Ectodermal cell (in vitro differentiated cells): ENCODE results near the gene SLC8A3. TPM values are rescaled to one million over a fixed set of nuclear protein-coding genes. Genes with fewer than 3 reads are reported as not detected.
"Not testable (repeated sequence)": the region's sequence is repeated elsewhere in the genome, so short reads cannot be mapped to it uniquely, and the experiment has no call there.

ENCODE experiments used
- H3K27ac ChIP-seq: 2 replicates; pipeline ENCODE4 v1.7.0; 2013; ENCODE audit warnings: mild to moderate bottlenecking, low read depth, low read length; ENCODE audit not compliant: insufficient read depth, poor library complexity, severe bottlenecking
- H3K27me3 ChIP-seq: 2 replicates; pipeline ENCODE4 v1.7.0; 2013; ENCODE audit warnings: mild to moderate bottlenecking, low read length; ENCODE audit not compliant: insufficient read depth, control insufficient read depth, poor library complexity, severe bottlenecking
- H3K36me3 ChIP-seq: one replicate; pipeline ENCODE4 v1.7.0; 2013; ENCODE audit warnings: low read length; ENCODE audit not compliant: control insufficient read depth, insufficient read depth
- H3K4me1 ChIP-seq: one replicate; pipeline ENCODE4 v1.7.0; 2013; ENCODE audit warnings: low read length; ENCODE audit not compliant: control insufficient read depth, insufficient read depth
- H3K4me3 ChIP-seq: 2 replicates; pipeline ENCODE4 v1.7.0; 2013; ENCODE audit warnings: low read depth, low read length, control low read depth; ENCODE audit not compliant: insufficient read depth
- H3K9me3 ChIP-seq: 2 replicates; pipeline ENCODE4 v1.7.0; 2013; ENCODE audit warnings: mild to moderate bottlenecking, low read length, moderate library complexity; ENCODE audit not compliant: control insufficient read depth
- WGBS, 2 experiments: methylation state at CpG; one replicate each; pipeline ENCODE4 v1.1.7; 2013; ENCODE audit warnings: missing lambda C conversion rate in 2 of 2; 5-methylcytosine and 5-hydroxymethylcytosine counted together
- polyA plus RNA-seq, 4 experiments: library from polyadenylated mRNA; stranded (reverse); fragments of 50-300 nt; gene quantifications; one replicate each; pipeline ENCODE4 v1.2.3, GENCODE V29; 2013

Gene SLC8A3
- polyA plus RNA-seq (2013, experiment 1 of 4) = 1.6 TPM
- 1.0 TPM for polyA plus RNA-seq (2013, experiment 2 of 4)
- 1.9 TPM for polyA plus RNA-seq (2013, experiment 3 of 4)
- 1.9 TPM for polyA plus RNA-seq (2013, experiment 4 of 4)

GRCh38 chr14:70188659-70189455 lies at the start of gene SLC8A3:
TSS of gene SLC8A3 (minus strand) at chr14:70188951. CDS start at chr14:70168422, 20,529 bp downstream.
- no peaks in the 10 kb centered on the region for H3K36me3 ChIP-seq
- peak within 1 kb of the TSS; percentile 47 for H3K4me3 ChIP-seq
- no peak within 1 kb of the TSS for H3K27ac ChIP-seq
- H3K4me1 ChIP-seq = peaks cover 6% of the 10 kb centered on the region
- peaks cover 47% of the 10 kb centered on the region for H3K27me3 ChIP-seq
- 0 to 1% methylated on average over 83 of the region's 83 CpGs for WGBS, 2 experiments
- H3K9me3 ChIP-seq = no peaks in the 10 kb centered on the region

- peaks cover 20% of the 10 kb centered on the region for H3K4me1 ChIP-seq
- no peak overlapping the region for H3K4me3 ChIP-seq
- no peaks in the 10 kb centered on the region for H3K27me3 ChIP-seq
- H3K36me3 ChIP-seq = no peaks in the 10 kb centered on the region
- WGBS, 2 experiments = 91 to 93% methylated on average over 3 of the region's 3 CpGs
- no peak overlapping the region for H3K27ac ChIP-seq
- H3K9me3 ChIP-seq = no peaks in the 10 kb centered on the region
Measured at GRCh38 chr14:70237710-70238109, 49.0 kb upstream of the SLC8A3 start.

- Histone ChIP-seq H3K9me3 (no peaks in the 10 kb centered on the region), H3K27me3 (no peaks in the 10 kb centered on the region), H3K4me3 (no peak overlapping the region), H3K4me1 (peaks cover 17% of the 10 kb centered on the region), H3K36me3 (no peaks in the 10 kb centered on the region), H3K27ac (no peak overlapping the region)
- WGBS, 2 experiments = 96 to 97% methylated on average over 61 of the region's 61 CpGs
Measured at GRCh38 chr14:70234066-70234950, 45.6 kb upstream of the SLC8A3 start.

GRCh38 chr14:70231756-70232544 lies 43.2 kb upstream of the SLC8A3 start:
- H3K27me3 ChIP-seq, H3K27ac ChIP-seq, H3K4me1 ChIP-seq, H3K36me3 ChIP-seq, H3K4me3 ChIP-seq, H3K9me3 ChIP-seq: not testable (repeated sequence)
- 93 to 95% methylated on average over 13 to 14 of the region's 14 CpGs for WGBS, 2 experiments

GRCh38 chr14:70229877-70230640 lies 41.3 kb upstream of the SLC8A3 start:
- not testable (repeated sequence) for H3K9me3 ChIP-seq, H3K27ac ChIP-seq, H3K4me1 ChIP-seq, H3K4me3 ChIP-seq, H3K27me3 ChIP-seq, H3K36me3 ChIP-seq
- 66 to 69% methylated on average over 9 of the region's 9 CpGs for whole genome bisulfite sequencing, 2 experiments

- H3K9me3 ChIP-seq = no peaks in the 10 kb centered on the region
- no peak overlapping the region for H3K27ac ChIP-seq
- 76 to 78% methylated on average over 3 of the region's 3 CpGs for WGBS, 2 experiments
- H3K4me1 ChIP-seq = no peaks in the 10 kb centered on the region
- H3K27me3 ChIP-seq = no peaks in the 10 kb centered on the region
- no peak overlapping the region for H3K4me3 ChIP-seq
- no peaks in the 10 kb centered on the region for H3K36me3 ChIP-seq
Measured at GRCh38 chr14:70213721-70214282, 25.1 kb upstream of the SLC8A3 start.

- Histone ChIP-seq H3K4me1 (no peaks in the 10 kb centered on the region), H3K27ac (no peak overlapping the region), H3K36me3 (no peaks in the 10 kb centered on the region), H3K9me3 (no peaks in the 10 kb centered on the region), H3K4me3 (no peak overlapping the region), H3K27me3 (no peaks in the 10 kb centered on the region)
- WGBS, 2 experiments = 69 to 79% methylated on average over 1 of the region's 1 CpG
Measured at GRCh38 chr14:70212752-70213151, 24.0 kb upstream of the SLC8A3 start.

- no peaks in the 10 kb centered on the region for H3K4me1 ChIP-seq
- H3K36me3 ChIP-seq = no peaks in the 10 kb centered on the region
- H3K27ac ChIP-seq = no peak overlapping the region
- H3K27me3 ChIP-seq = no peaks in the 10 kb centered on the region
- H3K9me3 ChIP-seq = no peaks in the 10 kb centered on the region
- H3K4me3 ChIP-seq = no peak overlapping the region
Measured at GRCh38 chr14:70208380-70208779, 19.6 kb upstream of the SLC8A3 start.

- Histone ChIP-seq H3K27me3 (no peaks in the 10 kb centered on the region), H3K36me3 (no peaks in the 10 kb centered on the region), H3K27ac (no peak overlapping the region), H3K4me1 (no peaks in the 10 kb centered on the region), H3K4me3 (no peak overlapping the region), H3K9me3 (no peaks in the 10 kb centered on the region)
- WGBS, 2 experiments = 90 to 95% methylated on average over 4 of the region's 4 CpGs
Measured at GRCh38 chr14:70203686-70204085, 14.9 kb upstream of the SLC8A3 start.
